ENCODE measurements around the gene BCKDHB.

Gene BCKDHB

GRCh38 chr6:80263585-80263984, 157.1 kb downstream of the BCKDHB start:
- ATAC-seq (ENCODE audit: low read depth) (no peak), DNase-seq (ENCODE audit: low spot score) (no peak)
- no peaks in the 10 kb centered on the region for H3K4me1 ChIP-seq (ENCODE audit: insufficient read depth, poor library complexity, severe bottlenecking)
- no peak overlapping the region for H3K27ac ChIP-seq (ENCODE audit: poor library complexity, severe bottlenecking)
- no peaks in the 10 kb centered on the region for H3K36me3 ChIP-seq (ENCODE audit: low read depth)
- H3K9me3 ChIP-seq (ENCODE audit: severe bottlenecking) = no peaks in the 10 kb centered on the region
- H3K4me3 ChIP-seq (ENCODE audit: severe bottlenecking) = no peak overlapping the region
- TF ChIP-seq, protein P1, sequence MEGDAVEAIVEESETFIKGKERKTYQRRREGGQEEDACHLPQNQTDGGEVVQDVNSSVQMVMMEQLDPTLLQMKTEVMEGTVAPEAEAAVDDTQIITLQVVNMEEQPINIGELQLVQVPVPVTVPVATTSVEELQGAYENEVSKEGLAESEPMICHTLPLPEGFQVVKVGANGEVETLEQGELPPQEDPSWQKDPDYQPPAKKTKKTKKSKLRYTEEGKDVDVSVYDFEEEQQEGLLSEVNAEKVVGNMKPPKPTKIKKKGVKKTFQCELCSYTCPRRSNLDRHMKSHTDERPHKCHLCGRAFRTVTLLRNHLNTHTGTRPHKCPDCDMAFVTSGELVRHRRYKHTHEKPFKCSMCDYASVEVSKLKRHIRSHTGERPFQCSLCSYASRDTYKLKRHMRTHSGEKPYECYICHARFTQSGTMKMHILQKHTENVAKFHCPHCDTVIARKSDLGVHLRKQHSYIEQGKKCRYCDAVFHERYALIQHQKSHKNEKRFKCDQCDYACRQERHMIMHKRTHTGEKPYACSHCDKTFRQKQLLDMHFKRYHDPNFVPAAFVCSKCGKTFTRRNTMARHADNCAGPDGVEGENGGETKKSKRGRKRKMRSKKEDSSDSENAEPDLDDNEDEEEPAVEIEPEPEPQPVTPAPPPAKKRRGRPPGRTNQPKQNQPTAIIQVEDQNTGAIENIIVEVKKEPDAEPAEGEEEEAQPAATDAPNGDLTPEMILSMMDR (IDR thresholded peaks at IDR 0.05; ENCODE audit: poor library complexity, severe bottlenecking) = no peak
- no peaks in the 10 kb centered on the region for H3K27me3 ChIP-seq (ENCODE audit: insufficient read depth, poor library complexity, severe bottlenecking)

DNA sequence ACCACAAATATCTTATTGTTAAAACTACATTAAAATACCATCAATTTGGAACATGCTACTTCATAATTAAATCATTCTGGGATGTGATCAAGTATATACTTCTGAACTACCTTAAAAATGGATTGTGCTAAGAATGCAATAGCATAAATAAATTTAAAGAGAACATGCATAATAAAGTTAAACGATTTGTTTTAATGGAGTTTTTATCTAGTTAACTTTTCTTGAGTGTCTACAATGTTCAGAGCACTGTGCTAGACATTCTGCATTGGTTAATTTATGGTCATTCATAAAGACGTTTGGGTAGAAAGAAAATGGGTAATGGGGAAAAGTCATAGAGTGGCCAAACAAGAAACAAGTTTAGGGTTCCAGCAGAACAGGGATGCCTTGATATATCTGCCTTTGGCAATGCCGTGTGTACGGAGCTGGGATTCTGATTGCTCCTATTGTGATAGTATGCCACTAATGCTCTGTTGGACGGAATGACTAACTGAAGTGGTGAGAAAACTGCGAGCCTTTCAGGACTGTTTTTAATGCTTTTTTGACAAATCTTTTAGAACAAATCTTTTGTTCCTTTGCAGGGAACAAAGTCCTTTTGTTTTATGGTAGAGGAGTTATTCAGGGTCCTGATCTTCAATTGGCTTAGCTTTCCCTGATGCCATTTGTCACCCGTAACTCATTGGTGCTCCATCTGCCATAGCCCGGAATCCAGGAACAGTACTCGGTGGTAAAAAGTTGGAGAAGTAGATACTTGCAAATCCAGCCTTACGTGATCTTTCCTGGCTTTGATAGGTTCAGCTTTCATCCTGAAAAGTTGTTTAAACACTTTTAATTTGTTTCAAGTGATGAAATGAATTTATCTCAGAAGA, 162.6 kb downstream of the BCKDHB start:
- Histone ChIP-seq H3K36me3 (ENCODE audit: low read depth) (no peaks in the 10 kb centered on the region), H3K27me3 (ENCODE audit: insufficient read depth, poor library complexity, severe bottlenecking) (no peaks in the 10 kb centered on the region), H3K27ac (ENCODE audit: poor library complexity, severe bottlenecking) (no peak overlapping the region), H3K4me3 (ENCODE audit: severe bottlenecking) (no peak overlapping the region), H3K9me3 (ENCODE audit: severe bottlenecking) (no peaks in the 10 kb centered on the region), H3K4me1 (ENCODE audit: insufficient read depth, poor library complexity, severe bottlenecking) (no peaks in the 10 kb centered on the region)
- ATAC-seq (ENCODE audit: low read depth) (no peak), DNase-seq (ENCODE audit: low spot score) (no peak)
- TF ChIP-seq, protein P1 (IDR thresholded peaks at IDR 0.05; ENCODE audit: poor library complexity, severe bottlenecking) = no peak

- ATAC-seq (ENCODE audit: low read depth) = no peak
- Histone ChIP-seq H3K4me1 (ENCODE audit: insufficient read depth, poor library complexity, severe bottlenecking) (no peaks in the 10 kb centered on the region), H3K4me3 (ENCODE audit: severe bottlenecking) (no peak overlapping the region), H3K27ac (ENCODE audit: poor library complexity, severe bottlenecking) (no peak overlapping the region), H3K27me3 (ENCODE audit: insufficient read depth, poor library complexity, severe bottlenecking) (no peaks in the 10 kb centered on the region), H3K9me3 (ENCODE audit: severe bottlenecking) (no peaks in the 10 kb centered on the region), H3K36me3 (ENCODE audit: low read depth) (no peaks in the 10 kb centered on the region; the same call in 1 of the 2 replicates)
- no peak for DNase-seq (ENCODE audit: low spot score)
- TF ChIP-seq, protein P1 (IDR thresholded peaks at IDR 0.05; ENCODE audit: poor library complexity, severe bottlenecking) = no peak
Observed at GRCh38 chr6:80271074-80271473, 164.6 kb downstream of the BCKDHB start.

DNA sequence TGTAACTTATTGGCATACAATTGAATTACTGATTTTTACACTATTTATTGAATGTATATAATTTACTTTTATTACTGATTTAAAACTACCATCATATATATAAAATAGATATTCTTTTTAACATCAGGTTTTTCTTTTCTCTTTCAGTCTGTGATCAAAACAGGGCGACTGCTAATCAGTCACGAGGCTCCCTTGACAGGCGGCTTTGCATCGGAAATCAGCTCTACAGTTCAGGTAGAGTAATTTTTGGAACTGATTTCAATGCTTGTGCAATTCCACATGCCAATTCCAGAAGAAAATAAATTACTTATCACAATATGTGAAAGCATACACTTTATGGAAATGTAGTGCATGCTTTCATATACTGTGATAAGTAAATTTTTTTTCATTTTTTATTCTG, 166.5 kb downstream of the BCKDHB start:
- Histone ChIP-seq H3K4me3 (ENCODE audit: severe bottlenecking) (no peak overlapping the region), H3K9me3 (ENCODE audit: severe bottlenecking) (no peaks in the 10 kb centered on the region), H3K27ac (ENCODE audit: poor library complexity, severe bottlenecking) (no peak overlapping the region), H3K4me1 (ENCODE audit: insufficient read depth, poor library complexity, severe bottlenecking) (no peaks in the 10 kb centered on the region), H3K36me3 (ENCODE audit: low read depth) (no peaks in the 10 kb centered on the region; the same call in 1 of the 2 replicates), H3K27me3 (ENCODE audit: insufficient read depth, poor library complexity, severe bottlenecking) (no peaks in the 10 kb centered on the region)
- DNase-seq (ENCODE audit: low spot score) (no peak), ATAC-seq (ENCODE audit: low read depth) (no peak)
- TF ChIP-seq, protein P1 (IDR thresholded peaks at IDR 0.05; ENCODE audit: poor library complexity, severe bottlenecking) = no peak

DNA sequence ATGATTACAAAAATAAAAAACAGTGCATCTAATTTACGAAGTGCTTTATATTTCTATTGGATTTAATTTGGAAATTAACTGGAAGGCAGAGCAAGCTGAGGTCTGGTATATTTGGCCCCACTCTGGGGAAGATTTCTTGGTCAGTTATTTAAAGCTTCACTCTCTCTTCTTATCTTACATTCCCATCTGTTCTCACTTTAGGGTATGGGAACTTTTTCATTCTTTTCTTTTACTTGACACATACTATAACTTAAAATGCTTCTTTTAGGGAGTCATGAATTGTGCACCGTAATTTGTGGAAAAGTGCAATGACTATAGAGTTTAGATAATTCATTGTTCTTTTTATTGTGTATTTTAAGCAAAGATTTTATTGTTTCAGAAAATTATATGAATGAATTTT, 170.4 kb downstream of the BCKDHB start:
- no peaks in the 10 kb centered on the region for H3K9me3 ChIP-seq (ENCODE audit: severe bottlenecking)
- no peaks in the 10 kb centered on the region for H3K27me3 ChIP-seq (ENCODE audit: insufficient read depth, poor library complexity, severe bottlenecking)
- no peak overlapping the region for H3K27ac ChIP-seq (ENCODE audit: poor library complexity, severe bottlenecking)
- H3K4me1 ChIP-seq (ENCODE audit: insufficient read depth, poor library complexity, severe bottlenecking) = peaks cover 8% of the 10 kb centered on the region
- ATAC-seq (ENCODE audit: low read depth) (no peak), DNase-seq (ENCODE audit: low spot score) (no peak)
- H3K36me3 ChIP-seq (ENCODE audit: low read depth) = no peaks in the 10 kb centered on the region; the same call in 1 of the 2 replicates
- TF ChIP-seq, protein P1 (IDR thresholded peaks at IDR 0.05; ENCODE audit: poor library complexity, severe bottlenecking) = no peak
- no peak overlapping the region for H3K4me3 ChIP-seq (ENCODE audit: severe bottlenecking)
